OCI-LY7 (cell line): ENCODE results near the gene CTAGE4. TPM values are rescaled to one million over a fixed set of nuclear protein-coding genes. Genes with fewer than 3 reads are reported as not detected.

ENCODE experiments used
- BruUV-seq: library from RNA; stranded (reverse); fragments of 400-500 nt; replicated peaks from 2 replicates; lab custom pipeline; 2021; lab: Mats Ljungman, UMichigan
- CTCF ChIA-PET: fragments of 300-600 bp; sonication (Branson Sonifier 250); formaldehyde crosslinking; loops from one replicate; lab custom pipeline; 2022; ENCODE audit warnings: antibody characterized with exemption; ENCODE audit not compliant: unreplicated experiment; lab: Charles Lee
- POLR2A ChIA-PET: fragments of 300-600 bp; sonication (Branson Sonifier 250); formaldehyde crosslinking; loops from one replicate; lab custom pipeline; 2022; ENCODE audit warnings: antibody characterized with exemption; lab: Charles Lee
- DNase-seq: peaks from one replicate; pipeline ENCODE4 v3.0.0-alpha.2; 2015; ENCODE audit warnings: low spot score
- H2AFZ ChIP-seq: fragments of 200-600 bp; sonication (generic), shearing (Covaris generic); 2 replicates; pipeline ENCODE4 v1.6.1; 2014; ENCODE audit warnings: mild to moderate bottlenecking, antibody characterized with exemption, low read length, moderate library complexity
- H3K27ac ChIP-seq: fragments of 200-600 bp; sonication (generic); 2 replicates; pipeline ENCODE4 v1.5.1; 2014; ENCODE audit warnings: mixed run types, low read depth, mild to moderate bottlenecking, moderate library complexity, low read length, inconsistent platforms; ENCODE audit not compliant: poor library complexity, severe bottlenecking
- H3K36me3 ChIP-seq: fragments of 200-600 bp; sonication (generic); 2 replicates; pipeline ENCODE4 v1.6.1; 2014; ENCODE audit warnings: mild to moderate bottlenecking, antibody characterized with exemption, low read length, moderate library complexity, mixed read lengths; ENCODE audit not compliant: insufficient read depth
- H3K4me1 ChIP-seq: fragments of 200-600 bp; sonication (generic); 2 replicates; pipeline ENCODE4 v1.5.1; 2014; ENCODE audit warnings: mild to moderate bottlenecking, low read length; ENCODE audit not compliant: insufficient read depth, poor library complexity, severe bottlenecking
- H3K4me2 ChIP-seq: fragments of 200-600 bp; sonication (generic); 2 replicates; pipeline ENCODE4 v1.6.1; 2014; ENCODE audit warnings: mild to moderate bottlenecking, low read length
- H3K4me3 ChIP-seq: fragments of 200-600 bp; sonication (generic); 2 replicates; pipeline ENCODE4 v1.5.1; 2014; ENCODE audit warnings: mild to moderate bottlenecking, low read depth, low read length; ENCODE audit not compliant: poor library complexity, severe bottlenecking
- H3K79me2 ChIP-seq: fragments of 200-600 bp; sonication (generic); 2 replicates; pipeline ENCODE4 v1.6.1; 2016; ENCODE audit warnings: low read depth, mild to moderate bottlenecking, low read length, moderate library complexity, mixed read lengths; ENCODE audit not compliant: insufficient read depth
- H3K9me2 ChIP-seq: fragments of 200-600 bp; sonication (generic); 2 replicates; pipeline ENCODE4 v1.6.1; 2016; ENCODE audit warnings: mild to moderate bottlenecking, low read length, mixed read lengths; ENCODE audit not compliant: insufficient read depth
- H3K9me3 ChIP-seq: fragments of 200-600 bp; sonication (generic); 2 replicates; pipeline ENCODE4 v1.6.1; 2014; ENCODE audit warnings: mild to moderate bottlenecking, mixed run types, low read length, mixed read lengths
- H4K20me1 ChIP-seq: fragments of 200-600 bp; sonication (generic); 2 replicates; pipeline ENCODE4 v1.6.1; 2014; ENCODE audit warnings: mild to moderate bottlenecking, antibody characterized with exemption, low read length, moderate library complexity, mixed read lengths; ENCODE audit not compliant: insufficient read depth
- CTCF ChIP-seq: fragments of 200-600 bp; sonication (generic); conservative IDR thresholded peaks from 2 replicates; pipeline ENCODE4 v1.5.1; 2014; ENCODE audit warnings: mild to moderate bottlenecking, antibody characterized with exemption, low read length, moderate library complexity, mixed read lengths
- EZH2phosphoT487 ChIP-seq: fragments of 200-600 bp; sonication (generic); IDR thresholded peaks from 2 replicates; pipeline ENCODE4 v1.6.1; 2018; ENCODE audit warnings: low read depth, borderline replicate concordance, mild to moderate bottlenecking, mixed run types, antibody characterized with exemption, low read length, moderate library complexity, mixed read lengths
- intact Hi-C: fragments of 100-400 bp; cut with micrococcal nuclease; formaldehyde crosslinking; loops from one replicate; pipeline ENCODE4 v1.10.0; 2022; ENCODE audit not compliant: unreplicated experiment
- total RNA-seq, 2 experiments: library from RNA; depleted of rRNA in 1 of 2; stranded (reverse); fragments of >200 nt in 1 of 2; shearing (Covaris generic) in 1 of 2; gene quantifications; 2 replicates each; pipeline ENCODE4 v1.2.3, GENCODE V29; 2014 to 2022

CTAGE4 gene
- total RNA-seq, 2 experiments from 2014 or later, result not detected

GRCh38 chr7:144148224-144148827, 34.9 kb upstream of the CTAGE4 start:
- Histone ChIP-seq H3K36me3 (no peaks in the 10 kb centered on the region), H3K9me2 (no peaks in the 10 kb centered on the region), H3K9me3 (no peaks in the 10 kb centered on the region), H3K4me3 (no peak overlapping the region), H3K4me2 (no peak overlapping the region), H2AFZ (no peak overlapping the region), H3K27ac (no peak overlapping the region), H3K4me1 (no peaks in the 10 kb centered on the region), H4K20me1 (no peaks in the 10 kb centered on the region), H3K79me2 (no peaks in the 10 kb centered on the region)
- POLR2A ChIA-PET, result interaction anchor here (0.6 kb wide), 1 partner anchor 32 kb away, joined by 4 read pairs; no protein-coding TSS in a partner anchor
- CTCF ChIA-PET, result no interaction called here
- TF ChIP-seq CTCF (no peak), EZH2phosphoT487 (no peak)
- BruUV-seq, result no TSS peak
- DNase-seq, result no peak
- intact Hi-C loops, result no loop called here

GRCh38 chr7:144158861-144159260, 24.4 kb upstream of the CTAGE4 start:
- Histone ChIP-seq H4K20me1 (no peaks in the 10 kb centered on the region), H3K9me2 (no peaks in the 10 kb centered on the region), H3K36me3 (no peaks in the 10 kb centered on the region), H3K27ac (no peak overlapping the region), H3K79me2 (no peaks in the 10 kb centered on the region), H3K4me3 (no peak overlapping the region), H3K4me2 (no peak overlapping the region), H3K4me1 (no peaks in the 10 kb centered on the region), H2AFZ (no peak overlapping the region), H3K9me3 (no peaks in the 10 kb centered on the region)
- ChIA-PET POLR2A (no interaction called here), CTCF (no interaction called here)
- no peak for TF ChIP-seq CTCF
- no peak for TF ChIP-seq EZH2phosphoT487
- intact Hi-C loops, result no loop called here
- DNase-seq, result no peak
- no TSS peak for BruUV-seq

GRCh38 chr7:144164784-144165183, 18.5 kb upstream of the CTAGE4 start:
- BruUV-seq, result no TSS peak
- no peak overlapping the region for H3K4me2 ChIP-seq
- CTCF ChIA-PET, result no interaction called here

More at GRCh38 chr7:144164784-144165183, 18.5 kb upstream of the CTAGE4 start:
- H2AFZ ChIP-seq, result no peak overlapping the region
- H3K4me1 ChIP-seq, result no peaks in the 10 kb centered on the region
- H3K36me3 ChIP-seq, result no peaks in the 10 kb centered on the region
- H3K27ac ChIP-seq, result no peak overlapping the region
- no peak for TF ChIP-seq CTCF
- no peak for TF ChIP-seq EZH2phosphoT487
- H3K9me3 ChIP-seq, result no peaks in the 10 kb centered on the region
- H4K20me1 ChIP-seq, result no peaks in the 10 kb centered on the region
- H3K9me2 ChIP-seq, result no peaks in the 10 kb centered on the region
- intact Hi-C loops, result no loop called here
- POLR2A ChIA-PET, result no interaction called here
- DNase-seq, result no peak
- no peaks in the 10 kb centered on the region for H3K79me2 ChIP-seq
- no peak overlapping the region for H3K4me3 ChIP-seq
